ENCODE data around the gene DDX25. TPM values are rescaled to one million over a fixed set of nuclear protein-coding genes. Genes with fewer than 3 reads are reported as not detected.

The DDX25 gene
- total RNA-seq, 4 donors from 2014 or later = 0.38 TPM; not detected in 3

GRCh38 chr11:125958872-125959400 lies 54.6 kb downstream of the DDX25 start:
- TF ChIP-seq POLR2A (IDR thresholded peaks at IDR 0.05) = no peak
- TF ChIP-seq CTCF (IDR thresholded peaks at IDR 0.05) = no peak
- DNase-seq = no peak
- WGBS, 2 donors = 91 to 95% methylated on average over 4 of the region's 4 CpGs
- Histone ChIP-seq H3K36me3 (peaks cover 0 to 14% (median 0%) of the 10 kb centered on the region in 3 donors), H3K4me1 (peaks cover 0 to 16% (median 0%) of the 10 kb centered on the region in 3 donors), H3K27ac (no peak overlapping the region), H3K27me3 (no peaks in the 10 kb centered on the region), H3K9me3 (peaks cover 0 to 7% (median 0%) of the 10 kb centered on the region in 3 donors), H3K4me3 (no peak overlapping the region)
- intact Hi-C loops (cut with DNase I) = no loop called here

GRCh38 chr11:125959511-125959910 lies 55.2 kb downstream of the DDX25 start:
- Histone ChIP-seq H3K9me3 (peaks cover 0 to 7% (median 0%) of the 10 kb centered on the region in 3 donors), H3K36me3 (peaks cover 0 to 14% (median 0%) of the 10 kb centered on the region in 3 donors), H3K4me1 (peaks cover 0 to 15% (median 0%) of the 10 kb centered on the region in 3 donors), H3K4me3 (no peak overlapping the region), H3K27me3 (no peaks in the 10 kb centered on the region), H3K27ac (no peak overlapping the region)
- TF ChIP-seq CTCF (IDR thresholded peaks at IDR 0.05) = no peak
- no peak for TF ChIP-seq POLR2A (IDR thresholded peaks at IDR 0.05)
- 79 to 80% methylated on average over 6 of the region's 6 CpGs for WGBS, 2 donors
- DNase-seq = no peak
- intact Hi-C loops (cut with DNase I) = no loop called here

GRCh38 chr11:125959931-125960330 lies 55.6 kb downstream of the DDX25 start:
- WGBS, 2 donors = 85 to 93% methylated on average over 10 of the region's 10 CpGs
- H3K4me3 ChIP-seq = no peak overlapping the region
- peaks cover 0 to 14% (median 0%) of the 10 kb centered on the region in 3 donors for H3K36me3 ChIP-seq
- H3K9me3 ChIP-seq = peaks cover 0 to 7% (median 0%) of the 10 kb centered on the region in 3 donors
- peaks cover 0 to 15% (median 0%) of the 10 kb centered on the region in 3 donors for H3K4me1 ChIP-seq
- no peak overlapping the region for H3K27ac ChIP-seq
- H3K27me3 ChIP-seq = no peaks in the 10 kb centered on the region
- intact Hi-C loops (cut with DNase I) = no loop called here
- DNase-seq = no peak
- TF ChIP-seq CTCF (IDR thresholded peaks at IDR 0.05) = no peak
- TF ChIP-seq POLR2A (IDR thresholded peaks at IDR 0.05) = no peak

- no peak for DNase-seq
- Histone ChIP-seq H3K4me3 (no peak overlapping the region), H3K27ac (no peak overlapping the region), H3K4me1 (peaks cover 0 to 15% (median 0%) of the 10 kb centered on the region in 3 donors), H3K27me3 (no peaks in the 10 kb centered on the region), H3K36me3 (peaks cover 0 to 14% (median 0%) of the 10 kb centered on the region in 3 donors), H3K9me3 (peaks cover 0 to 7% (median 0%) of the 10 kb centered on the region in 3 donors)
- intact Hi-C loops (cut with DNase I) = no loop called here
- no peak for TF ChIP-seq POLR2A (IDR thresholded peaks at IDR 0.05)
- no peak for TF ChIP-seq CTCF (IDR thresholded peaks at IDR 0.05)
- WGBS, 2 donors = 76 to 81% methylated on average over 6 of the region's 6 CpGs
These were observed 56.5 kb downstream of the DDX25 start for GRCh38 chr11:125960771-125961170.

GRCh38 chr11:125967515-125967914 lies 63.2 kb downstream of the DDX25 start:
- H3K36me3 ChIP-seq = no peaks in the 10 kb centered on the region
- no peak overlapping the region for H3K4me3 ChIP-seq
- TF ChIP-seq POLR2A (IDR thresholded peaks at IDR 0.05) = no peak
- no peak for TF ChIP-seq CTCF (IDR thresholded peaks at IDR 0.05)
- H3K27ac ChIP-seq = no peak overlapping the region
- no peak for DNase-seq
- H3K9me3 ChIP-seq = peaks cover 0 to 7% (median 0%) of the 10 kb centered on the region in 3 donors
- H3K4me1 ChIP-seq = peaks cover 0 to 12% (median 0%) of the 10 kb centered on the region in 3 donors
- WGBS, 2 donors = 84 to 93% methylated on average over 4 of the region's 4 CpGs
- intact Hi-C loops (cut with DNase I) = no loop called here
- H3K27me3 ChIP-seq = no peaks in the 10 kb centered on the region
